Eye (tissue), 1 donor: ENCODE measurements around the gene KCNJ12.

Source experiments
- DNase-seq: peaks from one replicate; pipeline ENCODE4 v3.0.0-alpha.2; 2015

KCNJ12 gene

GRCh38 chr17:21368545-21369246 is 7.5 kb upstream of the KCNJ12 start:
- DNase-seq = no peak

- no peak for DNase-seq
Measured at GRCh38 chr17:21369395-21369794, 6.8 kb upstream of the KCNJ12 start.

- DNase-seq = peak; percentile 83
Measured at GRCh38 chr17:21370430-21370829, 5.7 kb upstream of the KCNJ12 start.

- DNase-seq = no peak
Measured at GRCh38 chr17:21371511-21372081, 4.6 kb upstream of the KCNJ12 start.

GRCh38 chr17:21372256-21372954 is 3.8 kb upstream of the KCNJ12 start:
- no peak for DNase-seq

- DNase-seq = no peak
Measured at GRCh38 chr17:21373036-21373435, 3.1 kb upstream of the KCNJ12 start.

GRCh38 chr17:21373696-21374440 is 2.3 kb upstream of the KCNJ12 start:
- DNase-seq = no peak

- no peak for DNase-seq
Measured at GRCh38 chr17:21374441-21375161, 1.6 kb upstream of the KCNJ12 start.

GRCh38 chr17:21375162-21375560 is 996 bp upstream of the KCNJ12 start:
- DNase-seq = no peak

GRCh38 chr17:21375757-21376080 is 438 bp upstream of the KCNJ12 start:
- DNase-seq = no peak

GRCh38 chr17:21376759-21377690 is 868 bp downstream of the KCNJ12 start:
- DNase-seq = peak; percentile 61

- peak; percentile 52 for DNase-seq
Measured at GRCh38 chr17:21377705-21378396, 1.7 kb downstream of the KCNJ12 start.

- no peak for DNase-seq
Measured at GRCh38 chr17:21378553-21378952, 2.4 kb downstream of the KCNJ12 start.

- no peak for DNase-seq
Measured at GRCh38 chr17:21379080-21379711, 3.0 kb downstream of the KCNJ12 start.

GRCh38 chr17:21380659-21381058 is 4.5 kb downstream of the KCNJ12 start:
- no peak for DNase-seq

- DNase-seq = no peak
Measured at GRCh38 chr17:21381076-21381706, 5.0 kb downstream of the KCNJ12 start.

GRCh38 chr17:21382560-21383495 is 6.7 kb downstream of the KCNJ12 start:
- DNase-seq = no peak

GRCh38 chr17:21385281-21385845 is 9.2 kb downstream of the KCNJ12 start:
- DNase-seq = no peak

- no peak for DNase-seq
Measured at GRCh38 chr17:21387616-21388015, 11.5 kb downstream of the KCNJ12 start.
